ENCODE data around the gene MOB1A. TPM values are rescaled to one million over a fixed set of nuclear protein-coding genes. Genes with fewer than 3 reads are reported as not detected.

The MOB1A gene
- total RNA-seq, result 100 to 1,000 TPM in 2 of 4 donors, 10 to 100 TPM in 2; 63.0 to 161 (median 95.3) TPM

DNA sequence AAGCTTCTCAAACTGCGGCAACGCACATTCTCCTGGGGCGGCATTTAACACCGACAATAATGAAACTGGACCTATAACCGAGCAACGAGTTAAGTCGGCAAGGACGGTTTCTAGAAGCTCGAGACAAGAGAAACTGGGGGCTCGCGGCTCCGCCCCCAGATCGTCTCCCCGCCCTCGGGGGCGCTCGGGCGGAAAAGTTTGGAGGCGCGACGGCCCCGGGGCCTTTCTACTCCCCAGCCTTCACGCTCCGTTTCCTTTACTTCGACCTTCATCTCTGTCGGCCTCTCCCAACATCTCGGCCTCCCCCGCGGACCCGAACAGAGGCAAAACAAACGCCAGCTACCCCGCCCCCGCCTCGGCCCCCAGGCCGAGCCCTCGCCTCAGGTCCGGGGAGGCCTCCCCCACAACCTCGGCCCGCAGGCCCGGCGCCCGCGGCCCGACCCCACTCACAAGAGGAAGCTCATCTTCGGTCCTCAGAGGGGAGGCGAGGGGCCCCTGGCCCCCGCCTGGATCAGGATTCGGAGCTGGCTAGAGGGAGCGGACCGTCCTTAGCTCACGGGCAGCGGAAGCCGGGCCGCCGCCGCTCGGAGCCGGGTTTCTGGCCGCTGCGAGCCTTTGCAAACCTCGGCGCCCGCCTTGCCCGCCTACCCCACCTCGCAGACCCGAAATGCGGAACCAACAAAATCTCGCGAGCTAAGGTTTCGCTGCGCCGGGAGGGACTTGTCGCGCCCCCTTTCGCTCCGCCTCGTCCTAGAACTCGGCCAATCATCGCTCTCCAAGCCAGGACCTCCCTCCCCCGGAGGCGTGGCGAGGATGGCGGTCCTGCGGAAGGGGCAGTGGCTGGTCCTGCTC, at the start of gene MOB1A:
Gene MOB1A (minus strand): TSS at position 669 of the 852 bp plus-strand sequence. CDS start 205 bp downstream, at position 464.
- H3K9me3 ChIP-seq, result no peaks in the 10 kb centered on the region
- H3K36me3 ChIP-seq, result no peaks in the 10 kb centered on the region
- intact Hi-C loops (cut with DNase I; ENCODE audit: low total_unique reads), result no loop called here
- H3K27ac ChIP-seq, result peak within 1 kb of the TSS; percentile 91 to 96
- peak; percentile 97 to 98 for DNase-seq
- peak; percentile 90 to 92 for TF ChIP-seq POLR2A (IDR thresholded peaks at IDR 0.05)
- TF ChIP-seq, protein P1, sequence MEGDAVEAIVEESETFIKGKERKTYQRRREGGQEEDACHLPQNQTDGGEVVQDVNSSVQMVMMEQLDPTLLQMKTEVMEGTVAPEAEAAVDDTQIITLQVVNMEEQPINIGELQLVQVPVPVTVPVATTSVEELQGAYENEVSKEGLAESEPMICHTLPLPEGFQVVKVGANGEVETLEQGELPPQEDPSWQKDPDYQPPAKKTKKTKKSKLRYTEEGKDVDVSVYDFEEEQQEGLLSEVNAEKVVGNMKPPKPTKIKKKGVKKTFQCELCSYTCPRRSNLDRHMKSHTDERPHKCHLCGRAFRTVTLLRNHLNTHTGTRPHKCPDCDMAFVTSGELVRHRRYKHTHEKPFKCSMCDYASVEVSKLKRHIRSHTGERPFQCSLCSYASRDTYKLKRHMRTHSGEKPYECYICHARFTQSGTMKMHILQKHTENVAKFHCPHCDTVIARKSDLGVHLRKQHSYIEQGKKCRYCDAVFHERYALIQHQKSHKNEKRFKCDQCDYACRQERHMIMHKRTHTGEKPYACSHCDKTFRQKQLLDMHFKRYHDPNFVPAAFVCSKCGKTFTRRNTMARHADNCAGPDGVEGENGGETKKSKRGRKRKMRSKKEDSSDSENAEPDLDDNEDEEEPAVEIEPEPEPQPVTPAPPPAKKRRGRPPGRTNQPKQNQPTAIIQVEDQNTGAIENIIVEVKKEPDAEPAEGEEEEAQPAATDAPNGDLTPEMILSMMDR (IDR thresholded peaks at IDR 0.05), result peak in 2 of 4 experiments; percentile 5 to 25
- no peaks in the 10 kb centered on the region for H3K27me3 ChIP-seq
- peak within 1 kb of the TSS; percentile 74 to 87 for H3K4me3 ChIP-seq
- peaks cover 0 to 6% of the 10 kb centered on the region in 2 donors for H3K4me1 ChIP-seq

DNA sequence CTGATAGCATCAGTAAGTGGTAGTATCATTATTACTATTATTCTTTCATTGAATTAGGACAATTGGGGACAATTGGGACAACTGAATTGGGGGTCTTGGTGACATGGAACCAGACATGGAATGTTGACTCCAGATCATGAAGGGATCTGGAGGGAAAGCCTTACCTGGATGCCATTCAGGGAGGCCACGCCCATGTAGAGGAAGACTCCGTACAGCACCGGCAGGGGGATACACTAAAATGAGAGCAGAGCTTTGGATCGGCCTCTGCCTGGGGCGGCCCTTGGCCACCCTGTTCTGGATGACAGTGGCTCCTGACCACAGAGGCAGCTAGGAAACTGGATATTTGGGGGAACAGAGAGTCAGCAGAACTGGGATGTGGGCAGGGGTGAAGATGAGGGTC, 49.0 kb upstream of the MOB1A start:
- Histone ChIP-seq H3K4me3 (no peak overlapping the region), H3K27ac (no peak overlapping the region), H3K36me3 (no peaks in the 10 kb centered on the region), H3K4me1 (no peaks in the 10 kb centered on the region), H3K27me3 (no peaks in the 10 kb centered on the region), H3K9me3 (no peaks in the 10 kb centered on the region)
- TF ChIP-seq, protein P1 (IDR thresholded peaks at IDR 0.05), result no peak
- no peak for TF ChIP-seq POLR2A (IDR thresholded peaks at IDR 0.05)
- DNase-seq, result no peak
- intact Hi-C loops (cut with DNase I; ENCODE audit: low total_unique reads), result no loop called here

DNA sequence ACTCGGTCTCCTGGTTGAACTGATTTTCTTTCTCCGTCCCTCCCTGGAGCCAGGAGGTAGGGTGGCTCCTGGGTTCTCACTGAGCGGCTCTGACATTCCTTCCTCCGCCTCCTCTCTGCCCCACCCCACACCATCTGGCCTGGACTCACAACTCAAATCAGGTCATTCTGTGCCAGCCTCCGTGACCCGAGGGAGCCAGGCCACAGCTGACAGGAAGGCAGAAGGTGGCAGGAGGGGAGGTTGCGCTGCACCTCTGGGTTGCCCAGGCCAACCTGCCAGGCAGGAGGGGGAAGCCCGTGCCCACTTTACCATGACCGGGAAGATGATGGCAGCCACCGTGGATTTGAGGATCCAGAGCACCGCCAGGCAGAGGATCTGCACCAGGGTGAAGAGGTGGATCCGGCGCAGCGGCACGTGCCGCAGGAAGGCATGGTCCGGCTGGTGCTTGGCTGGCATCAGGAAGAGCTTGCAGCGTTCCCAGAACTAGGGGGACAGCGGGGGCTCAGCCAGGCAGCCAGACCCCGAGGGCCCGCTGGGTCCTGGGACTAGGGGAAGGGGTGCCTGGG, 48.1 kb upstream of the MOB1A start:
- Histone ChIP-seq H3K36me3 (no peaks in the 10 kb centered on the region), H3K4me1 (no peaks in the 10 kb centered on the region), H3K9me3 (no peaks in the 10 kb centered on the region), H3K27me3 (no peaks in the 10 kb centered on the region), H3K4me3 (no peak overlapping the region), H3K27ac (no peak overlapping the region)
- DNase-seq, result no peak
- intact Hi-C loops (cut with DNase I; ENCODE audit: low total_unique reads), result no loop called here
- TF ChIP-seq POLR2A (IDR thresholded peaks at IDR 0.05), result no peak
- TF ChIP-seq, protein P1 (IDR thresholded peaks at IDR 0.05), result no peak

DNA sequence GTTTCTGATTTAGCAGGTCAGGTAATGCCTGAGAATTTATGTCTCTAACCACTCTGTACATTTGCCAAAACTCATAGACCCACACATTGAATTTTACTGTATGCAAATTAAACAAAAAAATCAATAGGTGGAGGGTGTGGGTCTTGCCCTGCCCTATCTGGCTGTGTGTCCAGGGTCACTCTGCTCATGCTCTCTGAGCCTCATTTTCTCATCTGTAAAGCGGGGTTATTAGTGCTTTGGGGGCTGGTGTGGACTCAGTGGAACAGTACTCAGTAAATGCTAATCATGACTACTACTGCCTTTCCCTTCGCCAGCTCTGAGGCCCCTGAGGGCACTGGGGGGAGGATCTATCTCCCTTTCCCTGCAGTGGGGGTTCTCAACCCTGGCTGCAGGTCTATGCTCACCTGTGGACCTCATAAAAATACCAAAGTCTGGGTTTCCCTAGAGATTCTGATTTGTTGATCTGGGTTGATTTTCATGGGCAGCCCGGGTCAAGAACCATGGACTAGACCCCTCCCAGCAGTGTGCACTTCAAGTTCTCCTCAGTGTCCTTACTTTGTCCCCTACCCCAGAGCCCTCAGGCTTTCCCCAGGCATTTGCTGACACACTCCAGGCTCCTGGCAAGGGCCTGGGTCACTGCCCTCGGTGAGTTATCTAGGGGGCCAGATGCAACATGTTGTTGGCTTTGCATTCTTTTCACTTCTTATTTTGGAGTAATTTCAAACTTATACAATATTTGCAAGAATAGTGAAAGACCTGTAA, 47.2 kb upstream of the MOB1A start:
- no peaks in the 10 kb centered on the region for H3K27me3 ChIP-seq
- no peak for TF ChIP-seq POLR2A (IDR thresholded peaks at IDR 0.05)
- TF ChIP-seq, protein P1 (IDR thresholded peaks at IDR 0.05), result no peak
- H3K4me1 ChIP-seq, result no peaks in the 10 kb centered on the region
- no peaks in the 10 kb centered on the region for H3K9me3 ChIP-seq
- H3K36me3 ChIP-seq, result no peaks in the 10 kb centered on the region
- no peak for DNase-seq
- H3K27ac ChIP-seq, result no peak overlapping the region
- intact Hi-C loops (cut with DNase I; ENCODE audit: low total_unique reads), result no loop called here
- no peak overlapping the region for H3K4me3 ChIP-seq

Data from uterus (tissue), 4 donors.